CD4-positive, alpha-beta T cell treated with Interleukin-12 subunit alpha and Interleukin-12 subunit beta, for 1 hour (primary cell): ENCODE measurements around the gene ACTRT2.

Experiments used
- DNase-seq: peaks from one replicate; pipeline ENCODE4 v3.0.0-alpha.2; 2020

The ACTRT2 gene

DNA sequence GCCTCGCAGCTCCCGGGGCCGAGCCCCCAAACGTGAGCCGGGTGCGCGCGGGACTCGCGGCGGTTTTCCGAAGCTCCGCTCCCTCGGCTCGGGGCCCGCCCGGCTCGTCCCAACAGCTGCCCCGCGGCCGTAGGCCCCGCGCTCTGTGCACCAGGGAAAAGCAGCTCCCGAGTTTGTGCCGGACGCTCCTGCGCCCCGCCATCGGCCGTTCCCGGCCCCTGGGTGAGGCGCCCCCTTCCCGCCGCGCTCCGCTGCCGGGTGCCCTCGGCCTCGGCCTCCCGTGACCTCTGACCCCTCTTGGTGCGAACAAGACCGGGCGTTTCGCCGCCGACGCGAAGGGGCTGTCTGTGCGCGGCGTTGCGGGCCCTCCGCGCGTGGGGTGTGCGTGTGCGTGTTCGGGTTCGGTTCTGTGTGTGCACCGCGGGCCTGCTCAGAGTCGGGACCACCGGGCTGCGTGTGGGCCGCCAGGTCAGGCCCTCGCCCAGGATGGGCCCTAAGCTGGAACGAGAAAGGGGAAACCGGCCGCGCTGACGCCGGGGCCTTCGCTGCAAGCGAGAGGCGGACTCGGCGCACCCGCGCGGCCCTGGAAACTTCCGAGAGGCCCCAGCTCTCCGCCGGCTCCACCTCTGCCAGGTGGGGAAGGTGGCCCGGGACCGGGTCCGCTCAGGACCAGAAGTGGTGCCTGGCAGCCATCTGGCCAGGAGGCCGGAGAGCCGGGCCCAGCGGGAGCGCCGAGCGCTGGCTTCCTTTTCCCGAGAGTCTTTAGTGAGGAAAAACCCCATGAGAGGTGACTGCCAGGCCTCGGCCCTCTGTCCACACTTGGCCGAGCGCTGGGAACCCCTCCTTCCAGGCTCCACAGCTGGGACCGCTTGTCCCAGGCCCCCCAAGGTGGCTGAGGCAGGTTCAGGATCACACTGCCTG lies 49.6 kb downstream of the ACTRT2 start:
- no peak for DNase-seq

- DNase-seq = no peak
These were observed 50.5 kb downstream of the ACTRT2 start for GRCh38 chr1:3071565-3072390.
